A549 (cell line): Measurements from ENCODE around the gene CDCA7. TPM values are rescaled to one million over a fixed set of nuclear protein-coding genes. Genes with fewer than 3 reads are reported as not detected.

ENCODE experiments used
- ATAC-seq, 2 experiments: fragments of 200-7000 bp in 1 of 2; fragments of >200 bp in 1 of 2; cut with Nextera tagmentation in 1 of 2; cut with Tn5 transposase in 1 of 2; 3 replicates each; pipeline versions ENCODE4 v1.8.0 to v1.9.1; 2018 to 2020; ENCODE audit warnings: mild to moderate bottlenecking in 1 of 2, moderate library complexity in 1 of 2
- CTCF ChIA-PET: fragments of 300-600 bp; sonication (Branson Sonifier 250); formaldehyde crosslinking; extraction: SDS; loops from one replicate; lab custom pipeline; 2021; ENCODE audit warnings: antibody characterized with exemption, inconsistent platforms; lab: Yijun Ruan, JAX
- POLR2A ChIA-PET: fragments of 350-600 bp; formaldehyde crosslinking; extraction: SDS; loops from one replicate; lab custom pipeline; 2021; ENCODE audit warnings: antibody characterized with exemption, inconsistent platforms; lab: Yijun Ruan, JAX
- DNase-seq, 2 experiments: peaks; one replicate each; pipeline versions ENCODE4 v3.0.0 to v3.0.0-alpha.2; 2011 to 2016; ENCODE audit warnings: low read depth in 1 of 2, low spot score in 1 of 2
- FAIRE-seq: peaks from 2 replicates; lab custom pipeline; 2011; peaks lifted over from hg19 to GRCh38; lab: Jason Lieb, UNC
- H3K27ac ChIP-seq, 2 experiments: fragments of >200 bp; sonication (Bioruptor Twin); formaldehyde crosslinking; 3 replicates each; pipeline ENCODE4 v1.5.1; 2016 to 2017
- H3K4me1 ChIP-seq: fragments of >200 bp; sonication (Bioruptor Twin); formaldehyde crosslinking; 3 replicates; pipeline ENCODE4 v1.6.1; 2016
- H3K4me2 ChIP-seq: fragments of >200 bp; sonication (Bioruptor Twin); formaldehyde crosslinking; 3 replicates; pipeline ENCODE4 v1.6.1; 2016
- H3K4me3 ChIP-seq: fragments of >200 bp; sonication (Bioruptor Twin); formaldehyde crosslinking; 3 replicates; pipeline ENCODE4 v1.5.1; 2016
- H3K9me3 ChIP-seq: fragments of >200 bp; sonication (Bioruptor Twin); formaldehyde crosslinking; 3 replicates; pipeline ENCODE4 v1.6.1; 2016
- ATOH8 ChIP-seq: fragments of 250-450 bp; sonication (Bioruptor Pico); IDR thresholded peaks from 2 replicates; pipeline ENCODE4 v1.5.0; 2020; ENCODE audit warnings: low read depth, mild to moderate bottlenecking, moderate library complexity
- CBX2 ChIP-seq: fragments of 200-600 bp; sonication (generic); IDR thresholded peaks from 2 replicates; pipeline ENCODE4 v1.6.1; 2016; ENCODE audit warnings: low read depth, mild to moderate bottlenecking, borderline replicate concordance
- CBX8 ChIP-seq: fragments of 200-600 bp; sonication (generic); IDR thresholded peaks from 2 replicates; pipeline ENCODE4 v1.6.1; 2016
- CHD4 ChIP-seq: fragments of 200-600 bp; sonication (generic); IDR thresholded peaks from 2 replicates; pipeline ENCODE4 v1.6.1; 2016; ENCODE audit warnings: antibody characterized with exemption, mild to moderate bottlenecking, borderline replicate concordance
- EHMT2 ChIP-seq: fragments of 200-600 bp; sonication (generic); IDR thresholded peaks from 2 replicates; pipeline ENCODE4 v1.6.1; 2016; ENCODE audit warnings: antibody characterized with exemption, low read depth, mild to moderate bottlenecking, moderate library complexity
- ELK1 ChIP-seq: fragments of 150-350 bp; IDR thresholded peaks from 2 replicates; pipeline ENCODE4 v1.6.1; 2014; ENCODE audit warnings: low read depth, mild to moderate bottlenecking, low read length
- FOSB ChIP-seq: fragments of 250-450 bp; sonication (Bioruptor Pico); IDR thresholded peaks from 2 replicates; pipeline ENCODE4 v1.5.0; 2020; ENCODE audit warnings: mild to moderate bottlenecking, moderate library complexity
- HEYL ChIP-seq: fragments of 250-450 bp; sonication (Bioruptor Pico); IDR thresholded peaks from 2 replicates; pipeline ENCODE4 v1.8.0; 2021; ENCODE audit warnings: mild to moderate bottlenecking, moderate library complexity
- HOXA7 ChIP-seq: fragments of 250-450 bp; sonication (Bioruptor Pico); IDR thresholded peaks from 2 replicates; pipeline ENCODE4 v1.5.0; 2020; ENCODE audit warnings: mild to moderate bottlenecking, moderate library complexity
- HOXB13 ChIP-seq: fragments of 250-450 bp; sonication (Bioruptor Pico); IDR thresholded peaks from 2 replicates; pipeline ENCODE4 v1.5.0; 2020; ENCODE audit warnings: low read depth, mild to moderate bottlenecking, moderate library complexity
- HOXB5 ChIP-seq: fragments of 250-450 bp; sonication (Bioruptor Pico); IDR thresholded peaks from 2 replicates; pipeline ENCODE4 v1.5.0; 2020; ENCODE audit warnings: mild to moderate bottlenecking, moderate library complexity
- JUN ChIP-seq, 2 experiments: fragments of >200 bp; sonication (Bioruptor Twin); formaldehyde crosslinking; IDR thresholded peaks; 2 replicates in 1 of 2; 3 replicates in 1 of 2; pipeline ENCODE4 v1.6.1; 2016 to 2017
- JUNB ChIP-seq: fragments of >200 bp; sonication (Bioruptor Twin); formaldehyde crosslinking; IDR thresholded peaks from 2 replicates; pipeline ENCODE4 v1.6.1; 2016
- KDM1A ChIP-seq: fragments of 200-600 bp; sonication (generic); IDR thresholded peaks from 2 replicates; pipeline ENCODE4 v1.6.1; 2016; ENCODE audit warnings: low read depth, mild to moderate bottlenecking
- KDM5A ChIP-seq: fragments of 200-600 bp; sonication (generic); IDR thresholded peaks from 2 replicates; pipeline ENCODE4 v1.6.1; 2016; ENCODE audit warnings: antibody characterized with exemption, mild to moderate bottlenecking
- MAX ChIP-seq: IDR thresholded peaks from 2 replicates; pipeline ENCODE4 v1.6.1; 2012
- NFE2L2 ChIP-seq: fragments of 150-350 bp; conservative IDR thresholded peaks from 2 replicates; pipeline ENCODE4 v1.6.1; 2014; ENCODE audit warnings: low read length
- PBX3 ChIP-seq: IDR thresholded peaks from 2 replicates; pipeline ENCODE4 v1.6.1; 2012
- RNF2 ChIP-seq: fragments of 200-600 bp; sonication (generic); IDR thresholded peaks from 2 replicates; pipeline ENCODE4 v1.6.1; 2016; ENCODE audit warnings: low read depth, mild to moderate bottlenecking, antibody characterized with exemption, moderate library complexity, borderline replicate concordance
- SMC3 ChIP-seq: fragments of >200 bp; sonication (Bioruptor Twin); formaldehyde crosslinking; IDR thresholded peaks from 3 replicates; pipeline ENCODE4 v1.6.1; 2018; ENCODE audit warnings: inconsistent platforms
- SREBF2 ChIP-seq: fragments of 450-650 bp; IDR thresholded peaks from 2 replicates; pipeline ENCODE4 v1.6.1; 2014; ENCODE audit warnings: mild to moderate bottlenecking, moderate library complexity
- ZNF302 ChIP-seq: fragments of 250-450 bp; sonication (Bioruptor Pico); IDR thresholded peaks from 2 replicates; pipeline ENCODE4 v1.9.0; 2021; ENCODE audit warnings: inconsistent platforms, mild to moderate bottlenecking, moderate library complexity
- ZSCAN20 ChIP-seq: fragments of 250-450 bp; sonication (Bioruptor Pico); IDR thresholded peaks from 2 replicates; pipeline ENCODE4 v1.8.0; 2022; ENCODE audit warnings: mild to moderate bottlenecking, moderate library complexity
- WGBS: methylation state at CpG from one replicate; pipeline ENCODE4 v1.1.6; 2017; ENCODE audit errors: missing lambda C conversion rate; 5-methylcytosine and 5-hydroxymethylcytosine counted together
- polyA plus RNA-seq, 4 experiments: library from polyadenylated mRNA; depleted of rRNA in 3 of 4; stranded (reverse); fragments of >200 nt; fragmentation: RNase III in 1 of 4; extraction: RNeasy Plus Mini Kit Qiagen cat#74134 plus additional on column Dnase treatment in 1 of 4; gene quantifications; 2 replicates in 3 of 4; 3 replicates in 1 of 4; pipeline ENCODE4 v1.2.3, GENCODE V29; 2011 to 2017

Gene CDCA7
- polyA plus RNA-seq, 2 of the 4 experiments (the other 2 are of a cell fraction): 39.4 to 93.5 TPM

GRCh38 chr2:173351879-173352278 is 2.8 kb upstream of the CDCA7 start:
- H3K4me3 ChIP-seq: no peak overlapping the region
- no peak for TF ChIP-seq ZSCAN20 (CRISPR knock-in tag)
- no peak for TF ChIP-seq PBX3
- TF ChIP-seq RNF2: no peak
- no peak for TF ChIP-seq CBX8
- TF ChIP-seq HOXB13 (CRISPR knock-in tag): no peak
- TF ChIP-seq ELK1: no peak
- TF ChIP-seq JUNB: no peak
- TF ChIP-seq CBX2: no peak
- no peak for TF ChIP-seq MAX
- TF ChIP-seq ATOH8 (CRISPR knock-in tag): no peak
- no peak for TF ChIP-seq EHMT2
- TF ChIP-seq HOXA7 (CRISPR knock-in tag): no peak
- TF ChIP-seq HEYL (CRISPR knock-in tag): no peak
- TF ChIP-seq KDM1A: no peak
- TF ChIP-seq FOSB (CRISPR knock-in tag): no peak
- ChIA-PET CTCF (interaction anchor here (1.4 to 1.9 kb wide), 2 partner anchors 51 to 545 kb away, joined by 4 read pairs; no protein-coding TSS in a partner anchor), POLR2A (no interaction called here)
- H3K27ac ChIP-seq: no peak overlapping the region
- H3K4me1 ChIP-seq: peaks cover 14% of the 10 kb centered on the region; the same call in 2 of the 3 replicates
- DNase-seq: no peak
- H3K4me2 ChIP-seq: no peak overlapping the region
- ATAC-seq: no peak
- FAIRE-seq: no peak
- H3K9me3 ChIP-seq: peaks cover 3% of the 10 kb centered on the region; the same call in 1 of the 3 replicates
- 83% methylated on average over 4 of the region's 4 CpGs for WGBS

- ATAC-seq (no peak), DNase-seq (no peak), FAIRE-seq (no peak)
- TF ChIP-seq ZNF302 (CRISPR knock-in tag) (no peak), RNF2 (no peak), NFE2L2 (no peak), HOXB5 (CRISPR knock-in tag) (no peak), SMC3 (no peak), ATOH8 (CRISPR knock-in tag) (no peak), KDM5A (no peak), CHD4 (no peak), ELK1 (no peak), SREBF2 (no peak), JUN (IDR thresholded peaks at IDR 0.05) (no peak)
- H3K9me3 ChIP-seq: no peaks in the 10 kb centered on the region
- WGBS: 35% methylated on average over 5 of the region's 5 CpGs
- peak overlapping the region; percentile 94 for H3K4me3 ChIP-seq
- peak overlapping the region; percentile 81 for H3K4me2 ChIP-seq
- POLR2A ChIA-PET: no interaction called here
- CTCF ChIA-PET: interaction anchor here (0.6 to 0.8 kb wide), 2 partner anchors 191 to 326 kb away, joined by 3 read pairs; no protein-coding TSS in a partner anchor
- H3K27ac ChIP-seq: peak overlapping the region; percentile 92 to 98; a peak in 5 of 6 replicates
- peaks cover 22% of the 10 kb centered on the region for H3K4me1 ChIP-seq
Observed at GRCh38 chr2:173353556-173353955, 1.1 kb upstream of the CDCA7 start.
